ENCODE results near the gene PPP1R7. TPM values are rescaled to one million over a fixed set of nuclear protein-coding genes. Genes with fewer than 3 reads are reported as not detected.
A peak's percentile ranks its signal among the peaks of the same experiment; 100 is the strongest.

PPP1R7 gene
- total and polyA plus RNA-seq, 9 of the 15 experiments (the other 6 are each of a cell fraction or from before 2014, with no cell fraction given): 37.5 to 75.0 (median 50.5) TPM

GRCh38 chr2:241102239-241102803, 47.9 kb upstream of the PPP1R7 start, which contains the start of gene MTERF4 (continued):
- TF ChIP-seq PATZ1 (CRISPR knock-in tag; IDR thresholded peaks at IDR 0.05; ENCODE audit: borderline replicate concordance): no peak
- TF ChIP-seq SIN3B (IDR thresholded peaks at IDR 0.05; ENCODE audit: low read depth): peak; percentile 97
- peak in 1 of 2 experiments; percentile 68; a peak in 1 of 4 replicates for TF ChIP-seq RCOR1 (IDR thresholded peaks at IDR 0.05; ENCODE audit: borderline replicate concordance in 1 of 2, low read depth in 2 of 2, low read length in 2 of 2)
- peak; percentile 79 for TF ChIP-seq FIP1L1 (IDR thresholded peaks at IDR 0.05; ENCODE audit: low read depth, low read length, poor library complexity, severe bottlenecking)
- TF ChIP-seq CTBP1 (IDR thresholded peaks at IDR 0.05; ENCODE audit: borderline replicate concordance): peak; percentile 84; the same call in 1 of the 2 replicates
- TF ChIP-seq MBD1 (CRISPR knock-in tag; IDR thresholded peaks at IDR 0.05): no peak
- TF ChIP-seq HDAC1 (IDR thresholded peaks at IDR 0.05): peak in 1 of 2 experiments; percentile 68; a peak in 2 of 4 replicates
- peak in 1 of 2 experiments; percentile 94; a peak in 2 of 4 replicates for TF ChIP-seq BCLAF1 (IDR thresholded peaks at IDR 0.05; ENCODE audit: borderline replicate concordance in 1 of 2, control insufficient read depth in 1 of 2, low read depth in 2 of 2, low read length in 1 of 2)
- peak in 1 of 2 experiments; percentile 99; a peak in 2 of 4 replicates for TF ChIP-seq KDM4B (IDR thresholded peaks at IDR 0.05; ENCODE audit: borderline replicate concordance in 2 of 2, low read depth in 1 of 2)
- no peak for TF ChIP-seq CEBPZ (IDR thresholded peaks at IDR 0.05; ENCODE audit: borderline replicate concordance, low read depth, low read length)
- TF ChIP-seq ELF1 (tag; IDR thresholded peaks at IDR 0.05): peak; percentile 84
- TF ChIP-seq TAF9B (IDR thresholded peaks at IDR 0.05; ENCODE audit: partially characterized antibody): peak; percentile 83
- TF ChIP-seq L3MBTL2 (IDR thresholded peaks at IDR 0.05): peak; percentile 50
- no peak for TF ChIP-seq MCM3 (IDR thresholded peaks at IDR 0.05)

All from K562 (cell line).